Measurements from ENCODE around the gene LRP2BP. TPM values are rescaled to one million over a fixed set of nuclear protein-coding genes. Genes with fewer than 3 reads are reported as not detected.

Gene LRP2BP
- total and polyA plus RNA-seq, 2 of the 13 experiments (the other 11 are each of a cell fraction or from before 2014, with no cell fraction given) = 0.22 to 0.29 TPM

- TF ChIP-seq ZNF788 (CRISPR knock-in tag; IDR thresholded peaks at IDR 0.05; ENCODE audit: borderline replicate concordance) (peak; percentile 75; the same call in 1 of the 2 replicates), THAP11 (CRISPR knock-in tag; IDR thresholded peaks at IDR 0.05) (peak; percentile 81), ZNF281 (CRISPR knock-in tag; IDR thresholded peaks at IDR 0.05; ENCODE audit: borderline replicate concordance) (no peak), ZNF20 (CRISPR knock-in tag; IDR thresholded peaks at IDR 0.05) (no peak), RBM39 (IDR thresholded peaks at IDR 0.05; ENCODE audit: low read depth, low read length, poor library complexity, severe bottlenecking) (peak; percentile 83), MEF2D (CRISPR knock-in tag; IDR thresholded peaks at IDR 0.05) (peak; percentile 69; the same call in 1 of the 2 replicates), ZNF564 (CRISPR knock-in tag; IDR thresholded peaks at IDR 0.05) (peak; percentile 94), ZNF883 (CRISPR knock-in tag; IDR thresholded peaks at IDR 0.05; ENCODE audit: not compliant biosample characterization) (peak; percentile 93), ZSCAN30 (CRISPR knock-in tag; IDR thresholded peaks at IDR 0.05) (peak; percentile 98), JUN (CRISPR knock-in tag; IDR thresholded peaks at IDR 0.05) (no peak), ZNF800 (CRISPR knock-in tag; IDR thresholded peaks at IDR 0.05) (peak; percentile 96), ZNF234 (CRISPR knock-in tag; conservative IDR thresholded peaks at IDR 0.05) (peak; percentile 63), ARID5B (CRISPR knock-in tag; IDR thresholded peaks at IDR 0.05) (peak; percentile 73; the same call in 1 of the 2 replicates), ZNF772 (CRISPR knock-in tag; IDR thresholded peaks at IDR 0.05) (peak; percentile 94), KDM5B (CRISPR knock-in tag; IDR thresholded peaks at IDR 0.05; ENCODE audit: borderline replicate concordance) (peak; percentile 99), ZNF550 (CRISPR knock-in tag; IDR thresholded peaks at IDR 0.05; ENCODE audit: borderline replicate concordance) (no peak; the same call in 1 of the 2 replicates), YEATS2 (CRISPR knock-in tag; IDR thresholded peaks at IDR 0.05; ENCODE audit: borderline replicate concordance) (peak; percentile 77; the same call in 1 of the 2 replicates)
Measured at GRCh38 chr4:185395956-185396723, 416 bp upstream of the LRP2BP start (continued).

All from HepG2 (cell line).